Medulla oblongata (tissue), 1 donor: ENCODE results near the gene RAET1G.
"Not testable (repeated sequence)": the region's sequence is repeated elsewhere in the genome, so short reads cannot be mapped to it uniquely, and the experiment has no call there.

Source experiments
- DNase-seq: peaks from one replicate; pipeline ENCODE4 v3.0.0-alpha.2; 2015; ENCODE audit errors: extremely low spot score

The RAET1G gene

DNA sequence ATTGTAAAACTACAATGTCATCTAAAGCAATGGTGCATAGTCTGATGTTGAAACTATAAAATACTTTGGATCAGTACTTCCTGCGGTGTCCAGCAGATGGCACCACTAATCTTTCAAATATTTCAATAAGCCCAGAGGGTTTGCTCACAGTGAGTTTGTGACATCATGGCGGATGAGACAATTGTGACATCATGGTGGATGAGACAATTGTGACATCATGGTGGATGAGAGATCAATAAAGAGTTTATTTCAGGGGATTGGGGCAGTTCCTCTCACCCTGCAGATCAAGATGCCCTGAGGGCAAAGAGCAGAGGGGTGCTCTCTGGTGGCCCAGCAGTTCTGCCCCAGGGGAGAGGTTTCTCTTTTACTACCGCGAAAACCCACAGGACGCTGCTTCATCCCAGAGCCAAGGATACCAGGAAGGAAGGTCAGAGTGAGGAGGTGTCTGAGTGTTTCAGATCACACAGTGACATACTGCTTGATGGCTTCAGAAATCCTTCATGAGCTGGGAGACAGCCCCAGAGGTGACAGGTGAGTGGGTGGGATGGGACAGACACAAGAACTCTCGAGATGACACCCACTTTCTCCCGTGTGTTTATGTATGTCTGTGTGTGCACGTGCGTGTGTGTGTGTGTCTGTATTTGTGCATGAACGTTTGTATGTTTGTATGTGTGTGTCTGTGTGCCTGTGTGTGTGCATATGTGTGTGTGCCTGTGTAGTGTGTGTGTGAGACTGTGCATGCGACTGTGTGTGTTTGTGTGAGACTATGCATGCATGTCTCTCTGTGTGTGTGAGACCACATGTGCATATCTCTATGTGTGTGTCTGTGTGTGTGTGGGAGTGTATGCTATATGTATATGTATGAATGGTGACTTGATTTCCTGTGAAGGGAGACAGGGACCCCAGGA is 11.6 kb upstream of the RAET1G start:
- peak; percentile 84 for DNase-seq

DNA sequence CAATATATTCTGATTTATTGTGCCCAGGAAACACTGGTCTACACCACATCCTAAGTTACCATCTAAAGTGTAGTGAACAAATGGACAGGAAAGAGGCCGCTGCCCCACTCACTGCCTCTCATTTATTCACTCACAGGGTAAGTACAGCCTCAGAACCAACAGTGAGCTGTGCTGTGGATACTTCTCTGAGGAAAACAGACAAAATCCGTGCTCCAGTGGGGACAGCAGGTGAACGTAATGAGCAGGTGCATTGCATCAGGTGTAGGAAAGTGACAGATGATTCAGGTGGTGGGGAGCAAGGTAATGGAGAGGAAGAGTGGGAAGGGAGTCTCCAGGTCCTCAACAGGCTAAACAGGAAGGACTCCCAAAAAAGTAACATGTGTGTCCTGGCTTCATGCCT is 10.5 kb upstream of the RAET1G start:
- no peak for DNase-seq

DNA sequence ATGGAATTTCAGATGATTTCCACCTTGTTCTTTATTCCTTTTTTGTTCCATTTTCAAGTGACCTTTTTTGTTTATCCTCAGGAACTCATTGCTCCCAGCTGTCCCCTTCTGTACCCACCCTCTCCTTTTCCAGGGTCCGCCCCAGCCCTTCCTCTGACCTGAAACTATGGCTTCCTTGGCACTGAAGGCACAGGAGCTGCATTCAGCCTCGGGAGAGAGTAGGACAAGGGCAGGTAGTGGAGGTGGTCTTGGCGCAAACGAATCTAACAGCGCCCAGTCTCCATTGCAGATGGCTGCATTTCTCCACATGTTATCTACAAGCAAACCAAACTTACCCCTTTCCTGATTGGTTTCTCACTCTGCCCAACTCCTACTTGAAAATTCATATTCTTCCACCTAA is 10.1 kb upstream of the RAET1G start:
- DNase-seq = no peak

DNA sequence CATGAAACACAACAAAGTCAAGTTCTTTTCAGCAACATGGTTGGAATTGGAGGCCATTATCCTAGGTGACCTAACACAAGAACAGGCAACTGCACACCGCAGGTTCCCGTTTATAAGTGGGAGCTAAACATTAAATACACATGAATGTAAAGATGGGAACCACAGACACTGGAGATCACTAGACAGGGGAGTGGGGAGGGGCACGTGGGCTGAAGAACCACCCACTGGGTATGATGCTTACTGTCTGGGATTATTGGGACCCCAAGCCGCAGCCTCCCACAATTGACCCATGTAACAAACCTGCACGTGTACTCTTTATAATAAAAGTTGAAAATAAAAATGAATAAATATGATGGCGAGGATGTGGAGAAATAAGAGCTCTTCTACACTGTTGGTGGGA is 8.6 kb upstream of the RAET1G start:
- DNase-seq = no peak

- no peak for DNase-seq
Measured at GRCh38 chr6:149929422-149929821, 6.5 kb upstream of the RAET1G start.

- not testable (repeated sequence) for DNase-seq
Measured at GRCh38 chr6:149927025-149927424, 4.1 kb upstream of the RAET1G start.

GRCh38 chr6:149925974-149926777 is 3.3 kb upstream of the RAET1G start:
- DNase-seq = peak; percentile 86

DNA sequence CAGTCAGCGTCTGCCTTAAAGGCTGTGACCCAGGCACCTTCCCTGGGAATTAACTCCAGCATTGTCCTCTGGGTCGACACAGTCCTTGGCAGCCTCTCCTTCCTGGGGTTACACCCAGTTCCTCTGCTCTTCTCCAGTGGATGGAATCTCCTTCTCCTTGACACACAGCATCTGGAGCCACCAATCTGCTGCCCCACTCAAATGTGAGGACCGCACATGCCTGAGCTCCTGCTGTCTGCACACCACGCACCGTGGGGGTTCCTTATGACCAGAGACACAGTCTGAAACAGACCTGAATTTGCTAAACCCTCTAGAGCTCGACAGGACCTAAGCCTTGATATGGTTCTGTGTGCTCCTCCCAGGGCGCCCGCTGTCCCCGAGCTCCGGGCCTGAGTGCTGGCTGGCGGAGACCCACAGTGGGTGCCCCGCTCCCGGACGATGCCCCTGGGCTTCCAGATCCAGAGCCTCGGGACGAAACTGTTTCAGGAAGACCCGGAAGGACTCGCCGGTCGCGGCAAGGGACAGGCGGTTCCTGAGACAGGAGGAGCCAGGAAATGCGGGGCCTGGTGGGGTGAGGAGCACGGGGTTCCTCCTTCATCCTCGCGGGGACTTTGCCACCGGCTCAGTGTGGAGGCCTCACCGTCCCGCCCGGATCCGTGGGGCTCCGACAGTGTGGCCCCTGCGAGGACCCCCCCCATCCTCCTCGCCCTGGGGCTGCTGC is 2.5 kb upstream of the RAET1G start:
- DNase-seq = no peak

- DNase-seq = no peak
Measured at GRCh38 chr6:149924933-149925252, 2.0 kb upstream of the RAET1G start.

- DNase-seq = no peak
Measured at GRCh38 chr6:149924206-149924932, 1.4 kb upstream of the RAET1G start.

DNA sequence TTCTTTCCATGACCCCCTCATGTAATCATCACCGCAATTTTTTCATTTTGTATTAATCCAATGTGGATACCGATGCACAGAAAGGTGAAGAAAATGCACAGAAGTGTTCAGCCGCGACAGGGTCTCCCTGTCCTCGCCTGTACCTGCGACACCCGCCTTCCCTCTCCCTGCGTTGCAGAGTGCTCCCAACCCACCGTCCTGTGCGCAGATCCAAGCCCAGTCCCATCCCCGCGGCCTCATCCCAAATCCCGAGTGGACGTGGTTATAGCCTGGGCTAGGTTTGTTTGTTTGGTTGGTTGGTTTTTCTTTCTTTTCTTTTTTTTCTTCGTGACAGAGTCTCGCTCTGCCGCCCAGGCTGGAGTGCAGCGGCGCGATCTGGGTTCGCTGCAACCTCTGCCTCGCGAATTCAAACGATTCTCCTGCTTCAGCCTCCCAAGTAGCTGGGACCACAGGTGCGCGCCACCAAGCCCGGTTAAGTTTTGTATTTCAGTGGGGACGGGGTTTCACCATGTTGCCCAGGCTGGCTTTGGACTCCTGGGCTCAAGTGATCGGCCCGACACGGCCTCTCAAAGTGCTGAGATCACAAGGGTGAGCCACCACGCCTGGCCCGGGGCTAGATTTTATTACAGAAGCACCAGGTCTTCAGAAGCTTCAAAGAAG is 536 bp upstream of the RAET1G start:
- no peak for DNase-seq

GRCh38 chr6:149922091-149922490 is 830 bp downstream of the RAET1G start:
- not testable (repeated sequence) for DNase-seq

DNA sequence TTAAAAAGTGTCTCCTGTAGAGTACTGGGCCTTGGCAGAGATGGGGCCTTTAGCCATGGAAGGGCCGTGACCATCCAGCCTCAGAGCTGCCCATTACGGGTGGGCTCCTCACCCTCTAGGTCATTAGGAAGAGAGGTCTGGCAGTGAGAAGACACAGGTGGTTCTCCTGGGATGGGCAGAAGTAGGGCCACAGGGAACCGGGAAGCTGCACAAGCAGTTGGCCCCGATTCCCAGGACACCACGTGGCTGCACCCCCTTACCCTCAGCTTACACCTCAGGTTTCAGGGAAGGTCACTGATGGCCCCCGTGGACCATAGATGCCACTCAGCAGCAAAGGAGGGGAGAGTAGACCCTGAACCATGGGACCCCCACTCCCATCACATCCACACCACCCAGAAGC is 1.6 kb downstream of the RAET1G start:
- no peak for DNase-seq

- no peak for DNase-seq
Measured at GRCh38 chr6:149919834-149920225, 3.1 kb downstream of the RAET1G start.

- not testable (repeated sequence) for DNase-seq
Measured at GRCh38 chr6:149919126-149919833, 3.6 kb downstream of the RAET1G start.

GRCh38 chr6:149918151-149918905 is 4.6 kb downstream of the RAET1G start:
- no peak for DNase-seq

DNA sequence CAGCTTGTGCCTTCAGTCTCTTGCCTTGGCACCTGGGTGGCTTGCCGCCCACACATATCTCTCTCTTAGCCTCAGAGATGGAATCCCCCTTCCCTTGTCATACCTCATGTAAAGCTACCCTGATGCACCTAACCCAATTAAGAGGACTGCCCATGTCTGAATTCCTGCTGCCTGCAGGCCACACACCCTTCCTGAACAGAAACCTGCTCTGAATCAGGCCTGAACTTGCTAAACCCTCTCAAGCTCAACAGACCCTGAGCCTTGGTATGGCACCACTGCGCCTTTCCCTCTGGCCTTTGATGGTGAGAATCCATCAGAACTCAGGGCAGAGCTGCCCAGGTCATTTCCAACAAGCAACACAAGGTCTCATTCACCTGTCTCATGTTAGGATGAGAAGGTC is 5.2 kb downstream of the RAET1G start:
- DNase-seq = no peak

GRCh38 chr6:149915970-149916865 is 6.7 kb downstream of the RAET1G start:
- DNase-seq = no peak
